ENCODE results near the gene CD163. TPM values are rescaled to one million over a fixed set of nuclear protein-coding genes. Genes with fewer than 3 reads are reported as not detected.
"Not testable (repeated sequence)": the region's sequence is repeated elsewhere in the genome, so short reads cannot be mapped to it uniquely, and the experiment has no call there.

The CD163 gene
- not detected for polyA plus RNA-seq (2012; ENCODE audit: insufficient read depth, insufficient read length)

DNA sequence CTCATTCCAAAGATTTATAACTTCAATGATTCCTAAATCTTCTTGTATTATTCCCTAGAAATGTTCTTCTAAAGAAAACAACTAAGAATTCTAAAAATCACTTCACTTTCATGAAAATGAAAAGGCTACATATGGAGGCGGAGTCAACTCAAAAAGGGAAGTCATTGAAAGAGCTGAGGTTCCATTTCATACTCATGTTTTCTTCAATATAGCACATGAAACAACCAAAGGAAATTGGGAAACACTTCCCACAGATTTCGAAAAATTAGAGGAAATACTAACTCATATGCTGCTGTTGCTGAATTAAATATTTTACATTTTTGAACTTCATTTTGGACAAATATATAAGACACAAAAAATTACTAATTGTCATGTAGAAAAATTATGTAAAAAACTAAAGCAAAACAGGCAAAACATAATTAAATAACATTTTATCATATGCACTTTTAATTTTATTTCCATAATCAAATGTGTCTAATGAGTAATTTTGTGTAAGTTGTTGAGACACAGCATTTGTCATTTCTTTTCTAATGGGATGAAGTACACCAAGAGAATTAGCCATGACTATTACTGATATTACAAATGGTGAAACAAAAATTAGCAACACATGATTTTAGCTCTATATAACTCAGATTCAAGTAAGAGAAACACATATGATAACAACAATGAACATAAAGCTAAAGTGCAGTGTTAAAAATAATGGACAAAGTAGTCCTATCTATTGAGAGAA, at the start of gene CD163:
CD163 (minus strand) TSS at position 92 of the 730 bp plus-strand sequence; CDS start at position 5, 87 bp downstream.
- no peak for DNase-seq (ENCODE audit: low read depth, low spot score)
- no peak within 1 kb of the TSS for H3K4me3 ChIP-seq (ENCODE audit: low read length)

DNA sequence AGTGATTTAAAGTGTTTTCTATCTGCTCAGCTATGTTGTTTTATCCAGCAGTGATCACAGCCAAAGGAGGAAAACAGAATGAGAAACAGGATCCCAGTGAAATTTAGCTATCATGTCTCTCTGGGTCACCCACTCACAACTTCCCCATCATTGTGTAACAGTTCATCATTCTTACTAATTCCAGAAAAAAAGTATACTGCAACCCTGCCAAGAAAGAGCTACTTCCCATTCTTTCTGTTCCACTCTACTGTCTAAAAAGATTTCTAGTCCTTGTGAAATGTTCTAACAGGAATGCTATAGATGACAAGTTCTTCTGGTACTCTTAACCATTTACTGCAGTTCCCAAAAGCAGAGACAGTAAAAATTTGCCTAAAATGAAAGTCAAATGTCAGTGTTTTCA, 39.2 kb upstream of the CD163 start:
- no peak overlapping the region for H3K4me3 ChIP-seq (ENCODE audit: low read length)
- DNase-seq (ENCODE audit: low read depth, low spot score): no peak

DNA sequence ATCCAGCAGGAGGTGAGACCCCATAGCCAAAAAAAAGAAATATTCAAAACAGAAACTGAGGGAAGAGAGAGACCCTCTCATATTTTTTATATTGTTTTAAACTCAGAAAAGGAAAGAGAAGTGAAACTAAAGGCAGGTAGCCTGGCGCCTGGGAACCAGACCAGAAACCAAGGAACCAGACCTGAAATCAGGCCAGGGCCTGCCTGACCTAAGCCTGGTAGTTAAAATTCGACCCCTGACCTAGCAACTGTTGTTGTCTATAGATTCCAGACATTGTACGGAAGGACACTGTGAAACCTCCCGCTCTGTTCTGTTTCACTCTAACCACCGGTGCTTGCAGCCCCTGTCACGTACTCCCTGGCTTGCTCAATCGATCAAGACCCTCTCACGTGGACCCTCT, 38.5 kb upstream of the CD163 start:
- H3K4me3 ChIP-seq (ENCODE audit: low read length): no peak overlapping the region
- no peak for DNase-seq (ENCODE audit: low read depth, low spot score)

DNA sequence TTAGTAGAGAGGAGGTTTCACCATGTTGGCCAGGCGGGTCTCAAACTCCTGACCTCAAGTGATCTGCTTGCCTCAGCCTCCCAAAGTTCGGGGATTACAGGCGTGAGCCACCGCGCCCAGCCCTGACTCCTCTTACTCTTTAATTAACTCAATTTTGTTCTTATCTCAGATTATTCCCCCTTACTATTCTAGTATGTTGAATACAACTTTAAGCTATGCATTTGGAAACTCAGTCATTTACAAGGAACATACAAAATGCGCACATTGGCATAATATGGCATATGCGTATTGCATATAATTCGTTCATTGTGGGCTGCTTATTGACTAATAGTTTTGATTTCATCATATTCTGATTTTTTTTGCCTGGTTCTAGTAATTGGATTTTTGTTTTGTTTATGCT, 10.8 kb upstream of the CD163 start:
- no peak for DNase-seq (ENCODE audit: low read depth, low spot score)
- H3K4me3 ChIP-seq (ENCODE audit: low read length): no peak overlapping the region

DNA sequence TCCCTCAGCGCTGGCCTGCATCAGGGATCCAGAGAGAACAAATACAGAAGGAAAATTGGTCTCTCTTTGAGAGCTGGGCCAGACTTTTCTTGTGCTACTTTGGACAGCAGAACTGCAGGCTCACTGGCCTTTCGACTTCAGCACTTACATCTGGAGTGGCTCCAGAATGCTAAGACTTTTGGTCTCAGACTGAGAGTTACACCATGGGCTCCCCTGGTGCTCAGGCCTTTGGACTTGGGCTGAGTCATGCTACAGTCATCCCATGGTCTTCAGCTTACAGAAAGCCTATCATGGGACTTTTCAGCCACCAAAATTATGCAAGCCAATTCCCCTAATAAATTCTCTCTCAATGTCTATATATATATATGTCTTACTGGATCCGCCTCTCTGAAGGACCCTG, 9.0 kb upstream of the CD163 start:
- no peak for DNase-seq (ENCODE audit: low read depth, low spot score)
- no peak overlapping the region for H3K4me3 ChIP-seq (ENCODE audit: low read length)

DNA sequence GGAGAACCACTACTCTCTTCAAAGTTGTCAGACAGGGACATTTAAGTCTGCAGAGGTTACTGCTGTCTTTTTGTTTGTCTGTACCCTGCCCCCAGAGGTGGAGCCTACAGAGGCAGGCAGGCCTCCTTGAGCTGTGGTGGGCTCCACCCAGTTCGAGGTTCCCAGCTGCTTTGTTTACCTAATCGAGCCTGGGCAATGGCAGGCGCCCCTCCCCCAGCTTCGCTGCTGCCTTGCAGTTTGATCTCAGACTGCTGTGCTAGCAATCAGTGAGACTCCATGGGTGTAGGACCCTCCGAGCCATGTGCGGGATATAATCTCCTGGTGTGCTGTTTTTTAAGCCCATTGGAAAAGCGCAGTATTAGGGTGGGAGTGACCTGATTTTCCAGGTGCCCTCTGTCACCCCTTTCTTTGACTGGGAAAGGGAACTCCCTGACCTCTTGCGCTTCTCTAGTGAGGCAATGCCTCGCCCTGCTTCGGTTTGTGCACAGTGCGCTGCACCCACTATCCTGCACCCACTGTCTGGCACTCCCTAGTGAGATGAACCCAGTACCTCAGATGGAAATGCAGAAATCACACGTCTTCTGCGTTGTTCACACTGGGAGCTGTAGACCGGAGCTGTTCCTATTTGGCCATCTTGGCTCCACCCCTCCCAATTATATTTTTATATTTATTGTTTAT, 6.4 kb upstream of the CD163 start:
- not testable (repeated sequence) for H3K4me3 ChIP-seq (ENCODE audit: low read length); DNase-seq (ENCODE audit: low read depth, low spot score)

DNA sequence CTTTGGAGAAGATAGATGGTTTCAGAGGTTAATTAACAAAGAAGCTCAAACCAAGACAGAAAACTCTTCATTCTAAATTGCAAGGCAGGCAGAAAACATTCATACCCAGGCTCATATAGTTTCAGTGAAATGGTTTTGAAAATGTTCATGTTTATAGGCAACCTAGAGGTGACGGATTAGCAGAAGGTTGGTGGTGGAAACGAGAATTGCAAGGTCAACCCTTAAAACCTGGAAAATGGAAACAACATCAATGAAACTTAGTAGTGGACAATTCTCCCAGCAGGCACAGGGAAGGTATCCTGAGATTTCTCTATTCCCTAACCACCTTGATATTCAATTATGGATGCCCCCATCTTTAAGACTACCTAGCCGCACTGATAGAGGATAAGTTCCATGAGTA, 965 bp downstream of the CD163 start:
- no peak overlapping the region for H3K4me3 ChIP-seq (ENCODE audit: low read length)
- no peak for DNase-seq (ENCODE audit: low read depth, low spot score)

DNA sequence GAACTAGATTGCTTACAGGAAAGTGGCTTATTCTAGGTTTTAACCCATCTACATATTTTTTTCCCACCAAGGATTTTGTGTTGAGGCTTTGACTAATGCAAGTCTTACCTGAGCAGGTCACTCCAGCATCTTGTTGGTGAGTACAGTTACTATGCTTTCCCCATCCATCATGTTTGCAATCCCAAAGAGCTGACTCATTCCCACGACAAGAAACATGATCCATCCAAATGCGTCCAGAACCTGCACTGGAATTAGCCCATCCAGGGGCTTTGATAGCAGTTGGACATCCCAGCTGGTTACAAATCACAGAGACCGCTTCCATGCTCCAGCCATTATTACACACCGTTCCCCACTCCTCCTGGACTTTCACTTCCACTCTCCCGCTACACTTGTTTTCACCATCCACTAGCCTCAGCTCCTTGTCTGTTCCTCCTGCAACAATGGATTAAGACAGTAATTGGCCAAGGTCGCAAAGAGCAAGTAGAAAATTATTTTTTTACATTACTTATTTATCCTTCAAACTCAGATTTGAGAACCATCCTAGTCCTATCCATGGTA, 2.5 kb downstream of the CD163 start:
- DNase-seq (ENCODE audit: low read depth, low spot score): no peak
- no peak overlapping the region for H3K4me3 ChIP-seq (ENCODE audit: low read length)

DNA sequence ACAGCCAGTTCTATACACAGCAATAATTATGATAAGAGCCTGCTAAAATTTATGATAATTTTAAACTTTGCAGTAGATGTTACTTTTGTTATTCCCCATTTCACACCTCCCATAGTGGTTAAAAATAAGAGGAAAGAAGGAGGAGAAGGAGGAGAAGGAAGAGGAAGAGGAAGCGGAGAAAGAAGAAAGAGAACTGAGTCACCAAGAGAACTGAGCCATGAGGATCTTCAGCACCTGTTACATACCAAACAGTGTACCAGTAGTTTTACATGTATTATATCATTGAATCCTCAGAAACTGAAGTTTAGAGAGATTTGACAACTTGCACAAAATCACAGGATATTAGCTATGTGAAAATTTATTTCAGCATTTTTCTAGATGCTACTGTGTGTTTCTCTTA, 3.9 kb downstream of the CD163 start:
- no peak for DNase-seq (ENCODE audit: low read depth, low spot score)
- H3K4me3 ChIP-seq (ENCODE audit: low read length): no peak overlapping the region

DNA sequence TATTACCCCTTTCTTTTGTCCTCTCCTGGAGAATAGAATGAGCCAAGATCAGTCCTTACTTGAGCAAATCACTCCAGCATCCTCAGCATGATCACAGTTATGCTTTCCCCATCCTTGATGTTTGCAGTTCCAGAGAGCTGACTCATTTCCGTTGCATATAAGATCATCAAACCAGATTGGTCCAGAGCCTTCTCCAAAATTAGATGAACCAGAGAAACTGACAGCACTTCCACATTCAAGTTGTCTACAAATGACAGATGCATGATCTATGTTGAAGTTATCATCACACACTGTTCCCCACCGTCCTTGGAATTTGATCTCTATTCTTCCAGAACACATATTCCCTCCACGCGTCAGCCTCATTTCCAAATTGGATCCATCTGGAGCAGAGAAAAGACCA, 4.8 kb downstream of the CD163 start:
- H3K4me3 ChIP-seq (ENCODE audit: low read length): no peak overlapping the region
- DNase-seq (ENCODE audit: low read depth, low spot score): no peak

DNA sequence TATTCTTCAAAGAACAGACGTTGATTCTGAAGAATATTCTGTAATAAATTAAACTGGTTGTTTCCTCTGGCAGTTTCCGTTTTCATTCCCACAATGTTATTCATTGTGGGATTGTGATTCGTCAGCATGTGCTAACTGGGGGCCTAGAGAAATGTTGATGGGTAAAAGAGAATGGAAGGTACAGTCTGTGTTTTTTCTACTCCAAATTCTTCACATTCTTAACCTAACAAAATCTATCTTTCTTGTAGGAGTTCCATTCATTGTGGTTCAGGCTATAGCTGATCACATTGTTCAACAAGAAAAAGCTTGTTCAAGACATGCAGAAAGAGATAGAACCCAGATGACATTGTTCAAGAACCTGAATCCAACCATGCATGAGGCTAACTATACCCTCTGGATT, 5.9 kb downstream of the CD163 start:
- DNase-seq (ENCODE audit: low read depth, low spot score): no peak
- H3K4me3 ChIP-seq (ENCODE audit: low read length): no peak overlapping the region

DNA sequence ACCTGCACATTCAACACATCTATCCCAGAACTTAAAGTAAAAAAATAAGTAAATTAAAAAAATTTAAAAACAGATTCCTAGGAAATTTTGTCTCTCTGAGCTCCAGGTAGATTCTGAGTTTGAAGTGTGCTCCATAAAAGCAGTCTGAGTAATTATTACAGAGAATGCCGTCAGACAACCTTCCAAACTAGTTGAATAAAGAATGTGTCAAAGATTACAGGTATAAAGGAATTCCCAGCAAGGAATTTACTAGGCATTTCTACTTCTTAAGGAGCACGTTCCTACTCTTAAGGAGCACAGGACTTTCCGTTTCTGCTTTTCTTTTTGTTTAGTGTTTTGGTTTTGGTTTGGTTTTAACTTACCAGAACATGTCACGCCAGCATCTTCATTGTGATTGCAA, 7.1 kb downstream of the CD163 start:
- DNase-seq (ENCODE audit: low read depth, low spot score): no peak
- H3K4me3 ChIP-seq (ENCODE audit: low read length): no peak overlapping the region

DNA sequence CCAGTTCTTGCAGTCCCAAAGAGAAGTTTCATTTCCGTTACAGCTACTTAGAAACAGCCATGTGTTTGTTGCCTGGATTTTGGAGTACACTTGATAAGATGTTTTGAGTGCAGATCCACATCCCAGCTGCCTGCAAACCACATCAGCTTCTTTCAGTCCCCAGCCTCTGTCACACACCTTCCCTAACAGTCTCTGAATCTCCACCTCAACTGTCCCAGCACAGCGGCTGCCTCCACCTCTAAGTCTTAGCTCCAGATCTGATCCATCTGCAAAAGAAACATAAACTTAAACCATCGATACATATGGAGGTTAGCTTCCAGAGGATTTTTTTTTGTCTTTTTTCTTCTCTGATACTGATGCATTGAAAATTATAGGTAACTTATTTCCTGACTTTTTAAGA, 8.4 kb downstream of the CD163 start:
- no peak for DNase-seq (ENCODE audit: low read depth, low spot score)
- H3K4me3 ChIP-seq (ENCODE audit: low read length): no peak overlapping the region

DNA sequence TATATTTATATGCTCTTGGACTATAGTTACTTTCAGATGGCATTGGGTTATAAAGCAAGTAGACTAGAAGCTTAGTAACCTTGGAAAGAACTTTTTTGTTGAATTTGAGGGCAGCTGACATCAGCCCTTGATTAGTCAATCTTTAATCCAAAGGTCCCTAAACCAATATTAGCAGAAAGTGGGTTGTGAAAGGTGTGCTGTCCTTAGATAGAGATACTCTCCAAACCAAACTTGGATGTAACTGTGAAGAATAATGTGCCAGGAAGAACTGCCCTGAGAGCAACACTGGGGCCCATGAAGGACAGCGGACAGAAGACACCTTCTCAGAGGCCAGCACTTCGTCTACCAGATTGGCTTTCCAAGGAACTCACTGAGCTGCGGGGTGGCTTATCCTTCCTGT, 10.6 kb downstream of the CD163 start:
- H3K4me3 ChIP-seq (ENCODE audit: low read length): no peak overlapping the region
- DNase-seq (ENCODE audit: low read depth, low spot score): no peak

DNA sequence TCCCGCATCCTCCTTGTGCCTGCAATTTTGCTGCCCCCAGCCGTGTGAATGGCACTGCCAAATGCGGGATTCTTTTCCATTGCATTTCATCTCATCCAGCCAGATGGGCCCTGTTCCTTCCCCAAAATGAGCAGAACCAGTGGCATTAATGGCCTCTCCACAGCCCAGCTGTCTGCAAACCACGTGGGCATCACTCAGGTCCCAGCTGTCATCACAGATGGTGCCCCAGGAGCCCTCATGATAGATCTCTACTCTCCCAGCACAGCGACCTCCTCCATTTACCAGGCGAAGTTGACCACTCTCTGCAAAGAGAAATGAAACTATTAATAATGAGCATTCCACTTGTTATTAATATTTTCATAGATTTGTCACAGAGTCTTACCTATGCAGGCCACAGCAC, 17.1 kb downstream of the CD163 start:
- DNase-seq (ENCODE audit: low read depth, low spot score): no peak
- no peak overlapping the region for H3K4me3 ChIP-seq (ENCODE audit: low read length)

DNA sequence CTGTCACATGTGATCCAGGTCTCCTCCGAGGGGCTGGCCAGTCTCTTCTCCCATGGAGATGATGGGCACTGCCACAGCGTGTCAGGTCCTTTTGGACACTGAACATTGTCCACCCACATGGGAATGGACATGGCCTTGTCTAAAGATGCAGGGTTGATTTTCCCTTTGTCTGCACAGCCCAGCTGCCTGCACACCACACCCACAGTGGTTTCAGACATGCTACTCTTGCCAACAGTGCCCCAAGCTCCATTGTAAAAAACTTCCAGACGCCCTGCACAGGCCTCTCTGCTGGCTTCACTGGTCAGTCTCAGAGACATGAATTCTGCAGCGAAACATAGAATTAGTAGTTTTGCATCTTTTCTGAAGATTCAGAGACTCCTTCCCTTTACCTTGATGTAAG, 18.5 kb downstream of the CD163 start:
- no peak overlapping the region for H3K4me3 ChIP-seq (ENCODE audit: low read length)
- no peak for DNase-seq (ENCODE audit: low read depth, low spot score)

DNA sequence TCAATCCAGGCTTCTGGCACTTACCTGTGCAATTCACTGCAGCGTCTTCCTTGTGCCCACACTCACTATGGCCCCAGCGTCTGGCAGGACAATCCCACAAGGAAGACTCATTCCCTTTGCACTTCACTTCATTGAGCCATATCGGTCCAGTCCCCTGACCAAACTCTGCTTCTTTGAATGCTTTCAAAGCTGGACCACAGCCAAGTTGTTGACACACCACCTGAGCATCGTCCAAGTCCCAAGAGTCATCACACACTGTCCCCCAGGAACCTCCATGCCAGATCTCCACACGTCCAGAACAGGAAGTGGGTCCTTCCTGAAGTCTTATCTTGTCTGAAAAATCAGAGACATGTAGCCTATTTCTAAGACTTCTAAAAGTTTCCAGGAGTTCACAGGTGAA, 20.2 kb downstream of the CD163 start:
- no peak for DNase-seq (ENCODE audit: low read depth, low spot score)

DNA sequence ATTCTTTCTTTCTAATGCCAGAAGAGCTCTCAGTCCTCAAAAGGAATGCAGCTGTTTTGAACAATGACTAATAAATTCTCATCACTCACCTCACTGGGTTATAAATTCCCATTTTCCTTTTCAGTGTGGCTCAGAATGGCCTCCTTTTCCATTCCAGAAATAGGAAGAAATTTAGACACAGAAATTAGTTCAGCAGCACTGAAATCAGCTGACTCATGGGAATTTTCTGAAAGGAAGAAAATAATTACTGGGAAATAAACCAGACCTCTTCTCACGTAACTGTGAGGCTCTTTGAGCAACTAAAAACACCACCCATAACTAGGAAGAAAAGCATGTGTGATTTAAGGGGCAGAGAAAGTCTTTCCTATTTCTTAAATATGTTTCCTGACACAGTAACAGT, 23.8 kb downstream of the CD163 start:
- no peak overlapping the region for H3K4me3 ChIP-seq (ENCODE audit: low read length)
- DNase-seq (ENCODE audit: low read depth, low spot score): no peak

More for the DNA sequence above, 20.2 kb downstream of the CD163 start:
- H3K4me3 ChIP-seq (ENCODE audit: low read length): no peak overlapping the region

DNA sequence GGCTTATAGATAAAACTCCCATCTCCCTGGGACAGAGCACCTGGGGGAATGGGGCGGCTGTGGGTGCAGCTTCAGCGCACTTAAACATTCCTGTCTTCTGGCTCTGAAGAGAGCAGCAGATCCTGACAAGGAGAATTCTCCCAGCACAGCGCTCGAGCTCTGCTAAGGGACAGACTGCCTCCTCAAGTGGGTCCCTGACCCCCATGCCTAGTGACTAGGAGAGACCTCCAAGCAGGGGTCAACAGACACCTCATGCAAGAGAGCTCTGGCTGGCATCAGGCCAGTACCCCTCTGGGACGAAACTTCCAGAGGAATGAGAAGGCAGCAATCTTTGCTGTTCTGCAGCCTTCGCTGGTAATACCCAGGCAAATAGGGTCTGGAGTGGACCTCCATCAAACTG, 31.5 kb downstream of the CD163 start:
- no peak for DNase-seq (ENCODE audit: low read depth, low spot score)
- H3K4me3 ChIP-seq (ENCODE audit: low read length): no peak overlapping the region

DNA sequence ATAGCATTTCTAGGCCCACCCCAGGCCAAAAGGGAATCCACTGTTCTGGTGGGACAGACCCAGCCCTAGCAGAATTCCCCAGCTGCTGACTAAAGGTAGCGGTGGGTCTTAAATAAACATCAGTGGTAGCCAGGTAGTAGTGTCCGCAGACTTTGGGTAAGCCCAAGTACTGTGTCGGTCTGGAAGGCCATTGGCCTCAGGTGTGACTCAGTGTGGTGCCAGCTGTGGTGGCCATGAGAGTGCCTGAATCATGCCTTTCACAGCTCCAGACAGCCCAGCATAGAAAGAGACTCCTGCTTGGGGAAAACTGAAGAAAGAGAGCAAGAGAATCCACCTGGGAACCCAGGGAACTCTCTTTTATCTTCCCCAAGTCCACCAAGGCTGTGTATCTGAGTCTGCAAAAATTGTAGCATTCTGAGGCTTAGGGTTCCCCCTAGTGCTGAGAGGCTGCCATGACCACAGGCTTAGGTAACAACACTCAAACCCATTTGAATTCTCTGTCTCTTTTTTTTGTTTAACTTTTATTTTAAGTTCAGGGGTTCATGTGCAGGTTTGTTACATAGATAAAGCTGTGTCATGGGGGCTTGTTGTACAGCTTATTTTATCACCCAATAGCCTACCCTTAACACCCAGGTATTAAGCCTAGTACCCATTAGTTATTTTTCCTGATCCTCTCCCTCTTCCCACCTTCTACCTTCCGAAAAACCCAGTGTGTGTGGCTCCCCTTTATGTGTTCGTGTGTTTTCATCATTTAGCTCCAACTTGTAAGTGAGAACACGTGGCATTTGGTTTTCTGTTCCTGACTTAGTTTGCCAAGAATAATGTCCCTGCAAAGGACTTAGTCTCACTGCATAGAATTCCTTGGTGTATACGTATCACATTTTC, 43.0 kb downstream of the CD163 start:
- no peak overlapping the region for H3K4me3 ChIP-seq (ENCODE audit: low read length)
- DNase-seq (ENCODE audit: low read depth, low spot score): peak; percentile 16

Measured in Jurkat, Clone E6-1 (cell line).